GM12865 (cell line): ENCODE results near the gene TMTC1.

ENCODE experiments used
- DNase-seq: peaks from one replicate; pipeline ENCODE4 v3.0.0; 2010; ENCODE audit warnings: low read depth
- H3K4me3 ChIP-seq: 2 replicates; pipeline ENCODE4 v1.5.1; 2011; ENCODE audit warnings: mild to moderate bottlenecking, low read depth, low read length, control low read depth
- TF ChIP-seq, protein P1 (sequence below): IDR thresholded peaks from 2 replicates; pipeline ENCODE4 v1.5.1; 2011; ENCODE audit warnings: low read length, control low read depth, low read depth, inconsistent platforms; ENCODE audit not compliant: insufficient read depth; ENCODE audit errors: missing control alignments

TMTC1 gene

DNA sequence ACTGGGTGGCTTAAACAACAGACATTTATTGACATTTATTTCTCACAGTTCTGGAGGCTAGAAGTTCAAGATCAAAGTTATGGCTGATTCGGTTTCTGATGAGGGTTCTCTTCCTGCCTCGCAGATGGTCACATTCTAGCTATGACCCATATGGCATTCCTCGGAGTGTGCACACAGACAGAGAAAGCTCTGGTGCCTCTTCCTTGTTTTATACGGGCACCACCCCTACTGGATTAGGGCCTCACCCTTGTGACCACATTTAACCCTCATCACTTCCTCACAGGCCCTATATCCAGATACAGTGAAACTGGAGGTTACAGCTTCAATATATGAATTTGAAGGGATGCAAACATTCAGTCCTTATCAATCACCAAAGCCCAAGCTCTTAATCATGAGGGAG is 209.2 kb downstream of the TMTC1 start:
- H3K4me3 ChIP-seq = no peak overlapping the region
- no peak for DNase-seq

DNA sequence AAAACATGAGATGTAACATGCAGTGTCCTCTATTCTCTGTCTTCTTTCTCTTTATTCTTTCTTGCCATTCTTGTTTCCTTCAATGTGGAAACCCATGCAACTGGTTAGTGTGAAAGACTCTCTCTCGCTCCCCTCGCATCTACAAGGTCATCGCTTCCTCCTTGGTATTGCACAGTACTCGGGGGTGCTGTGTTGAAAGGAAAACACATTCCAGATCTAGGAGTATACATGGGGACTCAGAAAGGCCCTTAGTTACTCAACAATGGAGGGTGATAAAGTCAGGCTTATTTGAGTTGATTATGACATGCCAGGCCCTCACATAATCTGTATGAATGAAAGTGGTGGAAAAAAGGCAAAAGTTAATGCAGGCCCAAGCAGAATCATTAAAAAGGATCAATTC is 210.8 kb downstream of the TMTC1 start:
- no peak overlapping the region for H3K4me3 ChIP-seq
- TF ChIP-seq, protein P1, sequence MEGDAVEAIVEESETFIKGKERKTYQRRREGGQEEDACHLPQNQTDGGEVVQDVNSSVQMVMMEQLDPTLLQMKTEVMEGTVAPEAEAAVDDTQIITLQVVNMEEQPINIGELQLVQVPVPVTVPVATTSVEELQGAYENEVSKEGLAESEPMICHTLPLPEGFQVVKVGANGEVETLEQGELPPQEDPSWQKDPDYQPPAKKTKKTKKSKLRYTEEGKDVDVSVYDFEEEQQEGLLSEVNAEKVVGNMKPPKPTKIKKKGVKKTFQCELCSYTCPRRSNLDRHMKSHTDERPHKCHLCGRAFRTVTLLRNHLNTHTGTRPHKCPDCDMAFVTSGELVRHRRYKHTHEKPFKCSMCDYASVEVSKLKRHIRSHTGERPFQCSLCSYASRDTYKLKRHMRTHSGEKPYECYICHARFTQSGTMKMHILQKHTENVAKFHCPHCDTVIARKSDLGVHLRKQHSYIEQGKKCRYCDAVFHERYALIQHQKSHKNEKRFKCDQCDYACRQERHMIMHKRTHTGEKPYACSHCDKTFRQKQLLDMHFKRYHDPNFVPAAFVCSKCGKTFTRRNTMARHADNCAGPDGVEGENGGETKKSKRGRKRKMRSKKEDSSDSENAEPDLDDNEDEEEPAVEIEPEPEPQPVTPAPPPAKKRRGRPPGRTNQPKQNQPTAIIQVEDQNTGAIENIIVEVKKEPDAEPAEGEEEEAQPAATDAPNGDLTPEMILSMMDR = no peak
- DNase-seq = no peak

More for the DNA sequence above, 209.2 kb downstream of the TMTC1 start:
- TF ChIP-seq, protein P1 = no peak

GRCh38 chr12:29572464-29572863 is 211.3 kb downstream of the TMTC1 start:
- TF ChIP-seq, protein P1 = no peak
- DNase-seq = no peak
- no peak overlapping the region for H3K4me3 ChIP-seq

- DNase-seq = no peak
- TF ChIP-seq, protein P1 = no peak
- no peak overlapping the region for H3K4me3 ChIP-seq
These were observed 214.5 kb downstream of the TMTC1 start for GRCh38 chr12:29569132-29569757.

- no peak overlapping the region for H3K4me3 ChIP-seq
- DNase-seq = no peak
- TF ChIP-seq, protein P1 = no peak
These were observed 217.3 kb downstream of the TMTC1 start for GRCh38 chr12:29566441-29566840.

DNA sequence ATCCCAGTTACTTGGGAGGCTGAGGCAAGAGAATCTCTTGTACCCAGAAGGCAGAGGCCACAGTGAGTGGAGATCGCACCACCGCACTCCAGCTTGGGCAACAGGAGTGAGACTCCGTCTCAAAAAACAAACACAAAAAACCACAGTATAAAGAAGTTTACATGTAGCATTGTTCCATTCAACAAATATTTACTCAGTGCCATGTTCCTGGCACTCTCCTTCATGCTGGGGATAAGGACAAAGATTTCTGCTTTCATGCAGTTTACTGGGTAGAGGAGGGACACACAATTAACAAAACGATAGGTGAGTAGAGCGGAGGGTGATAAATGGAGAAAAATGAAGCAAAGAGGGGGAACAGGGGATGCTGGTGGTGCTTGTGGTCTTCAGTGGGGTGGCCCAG is 218.0 kb downstream of the TMTC1 start:
- H3K4me3 ChIP-seq = no peak overlapping the region
- DNase-seq = no peak
- TF ChIP-seq, protein P1 = no peak

DNA sequence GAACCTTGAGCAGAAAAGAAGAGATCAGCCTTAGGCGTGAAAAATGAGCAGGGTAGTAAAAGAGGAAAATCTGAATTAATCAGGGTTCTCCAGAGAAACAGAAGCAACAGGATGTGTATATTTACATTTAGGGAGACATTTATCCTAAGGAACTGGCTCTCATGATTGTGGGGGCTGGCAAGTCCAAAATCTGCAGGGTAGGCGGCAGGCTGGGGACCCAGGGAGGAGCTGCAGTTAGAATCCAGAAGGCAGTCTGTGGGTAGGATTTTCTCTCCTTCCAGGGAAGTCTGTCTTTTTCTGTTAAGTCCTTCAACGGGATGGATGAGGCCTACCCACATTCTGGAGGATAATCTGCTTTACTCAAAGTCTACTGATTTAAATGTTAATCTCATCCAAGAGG is 218.8 kb downstream of the TMTC1 start:
- TF ChIP-seq, protein P1 = no peak
- DNase-seq = no peak
- H3K4me3 ChIP-seq = no peak overlapping the region
